Nephron progenitor cell (in vitro differentiated cells): ENCODE measurements around the gene SIRPG.

Experiments
- DNase-seq: peaks from one replicate; pipeline ENCODE4 v3.0.0; 2021
- H3K27ac Mint-ChIP-seq: 2 replicates; pipeline ENCODE4 v1.8.0; 2021; ENCODE audit warnings: mild to moderate bottlenecking, moderate library complexity, mixed read lengths
- H3K27me3 Mint-ChIP-seq: 2 replicates; pipeline ENCODE4 v1.8.0; 2021; ENCODE audit warnings: mild to moderate bottlenecking, low read depth, mixed read lengths; ENCODE audit not compliant: poor library complexity
- H3K36me3 Mint-ChIP-seq: 2 replicates; pipeline ENCODE4 v1.8.0; 2021; ENCODE audit warnings: low read depth, mixed read lengths
- H3K4me1 Mint-ChIP-seq: 2 replicates; pipeline ENCODE4 v1.8.0; 2021; ENCODE audit warnings: mixed read lengths
- H3K4me3 Mint-ChIP-seq: 2 replicates; pipeline ENCODE4 v1.8.0; 2021; ENCODE audit warnings: mild to moderate bottlenecking, moderate library complexity, mixed read lengths
- H3K9me3 Mint-ChIP-seq: 2 replicates; pipeline ENCODE4 v1.8.0; 2021; ENCODE audit warnings: mild to moderate bottlenecking, moderate library complexity, mixed read lengths
- CTCF ChIP-seq: fragments of 200-600 bp; sonication (generic); IDR thresholded peaks from 2 replicates; pipeline ENCODE4 v1.5.0; 2021; ENCODE audit warnings: antibody characterized with exemption

The SIRPG gene

GRCh38 chr20:1697592-1697991 lies 40.0 kb upstream of the SIRPG start:
- H3K27me3 Mint-ChIP-seq, result peaks cover 15% of the 10 kb centered on the region
- H3K27ac Mint-ChIP-seq, result peak overlapping the region; percentile 26
- peaks cover 6% of the 10 kb centered on the region for H3K9me3 Mint-ChIP-seq
- TF ChIP-seq CTCF, result no peak
- H3K4me1 Mint-ChIP-seq, result no peaks in the 10 kb centered on the region
- no peaks in the 10 kb centered on the region for H3K36me3 Mint-ChIP-seq
- DNase-seq, result no peak
- H3K4me3 Mint-ChIP-seq, result no peak overlapping the region

- Mint-ChIP-seq H3K4me1 (no peaks in the 10 kb centered on the region), H3K36me3 (no peaks in the 10 kb centered on the region)
Measured at GRCh38 chr20:1696521-1697209, 39.1 kb upstream of the SIRPG start.

GRCh38 chr20:1694672-1695071 lies 37.1 kb upstream of the SIRPG start:
- no peak for DNase-seq
- Mint-ChIP-seq H3K4me1 (no peaks in the 10 kb centered on the region), H3K27me3 (peaks cover 19% of the 10 kb centered on the region), H3K9me3 (peaks cover 16% of the 10 kb centered on the region), H3K36me3 (no peaks in the 10 kb centered on the region), H3K27ac (no peak overlapping the region), H3K4me3 (no peak overlapping the region)
- no peak for TF ChIP-seq CTCF

More at GRCh38 chr20:1696521-1697209, 39.1 kb upstream of the SIRPG start:
- H3K4me3 Mint-ChIP-seq, result no peak overlapping the region
- TF ChIP-seq CTCF, result no peak
- DNase-seq, result no peak
- H3K9me3 Mint-ChIP-seq, result peaks cover 8% of the 10 kb centered on the region
- H3K27me3 Mint-ChIP-seq, result peaks cover 21% of the 10 kb centered on the region
- no peak overlapping the region for H3K27ac Mint-ChIP-seq

GRCh38 chr20:1693427-1693826 lies 35.8 kb upstream of the SIRPG start:
- Mint-ChIP-seq H3K27ac (no peak overlapping the region), H3K9me3 (peaks cover 13% of the 10 kb centered on the region), H3K27me3 (peaks cover 23% of the 10 kb centered on the region), H3K36me3 (no peaks in the 10 kb centered on the region), H3K4me3 (no peak overlapping the region), H3K4me1 (peaks cover 8% of the 10 kb centered on the region)
- DNase-seq, result no peak
- TF ChIP-seq CTCF, result no peak

GRCh38 chr20:1689721-1690120 lies 32.1 kb upstream of the SIRPG start:
- Mint-ChIP-seq H3K9me3 (peaks cover 13% of the 10 kb centered on the region), H3K27me3 (peaks cover 28% of the 10 kb centered on the region), H3K36me3 (no peaks in the 10 kb centered on the region), H3K27ac (no peak overlapping the region), H3K4me1 (peaks cover 11% of the 10 kb centered on the region), H3K4me3 (no peak overlapping the region)
- no peak for DNase-seq
- TF ChIP-seq CTCF, result no peak

- no peak overlapping the region for H3K4me3 Mint-ChIP-seq
- H3K4me1 Mint-ChIP-seq, result peaks cover 11% of the 10 kb centered on the region
- H3K9me3 Mint-ChIP-seq, result peaks cover 13% of the 10 kb centered on the region
- H3K27ac Mint-ChIP-seq, result no peak overlapping the region
- no peak for TF ChIP-seq CTCF
- peaks cover 28% of the 10 kb centered on the region for H3K27me3 Mint-ChIP-seq
- DNase-seq, result no peak
- H3K36me3 Mint-ChIP-seq, result no peaks in the 10 kb centered on the region
Measured at GRCh38 chr20:1688886-1689538, 31.4 kb upstream of the SIRPG start.
